Measurements from ENCODE around the gene GPR17.

GPR17 gene, protein sequence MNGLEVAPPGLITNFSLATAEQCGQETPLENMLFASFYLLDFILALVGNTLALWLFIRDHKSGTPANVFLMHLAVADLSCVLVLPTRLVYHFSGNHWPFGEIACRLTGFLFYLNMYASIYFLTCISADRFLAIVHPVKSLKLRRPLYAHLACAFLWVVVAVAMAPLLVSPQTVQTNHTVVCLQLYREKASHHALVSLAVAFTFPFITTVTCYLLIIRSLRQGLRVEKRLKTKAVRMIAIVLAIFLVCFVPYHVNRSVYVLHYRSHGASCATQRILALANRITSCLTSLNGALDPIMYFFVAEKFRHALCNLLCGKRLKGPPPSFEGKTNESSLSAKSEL

GRCh38 chr2:127645395-127646291, at the start of gene GPR17:
TSS of gene GPR17 (plus strand) at chr2:127646153. CDS start at chr2:127650736, 4,583 bp downstream.
- no peaks in the 10 kb centered on the region for H3K9me3 ChIP-seq
- H3K36me3 ChIP-seq: no peaks in the 10 kb centered on the region
- TF ChIP-seq CTCF (IDR thresholded peaks at IDR 0.05): no peak
- no peak within 1 kb of the TSS for H3K4me3 ChIP-seq (ENCODE audit: low read depth in 1 of 2, low read length in 1 of 2)
- peaks cover 17 to 38% of the 10 kb centered on the region in 2 experiments for H3K4me1 ChIP-seq (ENCODE audit: control insufficient read depth in 1 of 2, insufficient read depth in 1 of 2, low read depth in 1 of 2, low read length in 1 of 2)
- no peak within 1 kb of the TSS for H3K27ac ChIP-seq
- no peaks in the 10 kb centered on the region for H3K27me3 ChIP-seq

DNA sequence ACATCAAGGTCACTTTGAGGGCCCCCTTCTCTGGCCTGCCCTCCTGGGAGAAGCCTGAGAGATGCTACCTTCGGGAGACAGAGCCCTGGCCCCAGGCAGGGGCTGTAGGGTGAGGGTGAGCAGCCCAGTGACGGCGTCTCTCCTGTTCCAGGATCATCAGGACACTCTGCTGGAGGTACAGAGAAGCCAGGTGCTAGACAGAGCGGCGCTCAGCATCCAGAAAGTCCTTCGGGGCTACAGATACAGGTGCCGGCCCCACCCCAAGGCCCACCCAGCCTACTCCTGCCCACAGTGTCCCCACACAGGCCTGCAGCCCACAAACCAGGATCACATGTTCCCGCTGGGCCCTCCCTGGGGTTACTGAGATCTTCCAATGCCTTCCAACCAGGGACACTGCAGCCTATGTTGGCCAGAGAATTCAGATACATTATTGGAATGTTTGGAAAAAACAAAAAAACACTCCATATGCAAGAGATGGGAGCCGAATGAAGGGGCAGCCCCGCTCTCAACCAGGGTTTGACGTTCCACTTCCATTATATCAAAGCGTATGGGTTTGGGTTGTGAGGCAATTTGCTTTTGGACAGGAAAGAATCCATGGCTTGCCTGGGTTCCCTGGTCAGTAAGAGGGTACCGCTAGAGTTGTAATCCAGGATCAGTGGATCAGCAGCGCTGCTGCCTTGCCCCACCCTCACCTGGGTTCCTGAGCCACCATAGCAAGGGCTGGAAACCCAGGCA, 49.5 kb upstream of the GPR17 start:
- Histone ChIP-seq H3K27me3 (no peaks in the 10 kb centered on the region), H3K4me1 (ENCODE audit: control insufficient read depth in 1 of 2, insufficient read depth in 1 of 2, low read depth in 1 of 2, low read length in 1 of 2) (peaks cover 0 to 3% of the 10 kb centered on the region in 2 experiments), H3K36me3 (peaks cover 8% of the 10 kb centered on the region), H3K9me3 (no peaks in the 10 kb centered on the region), H3K27ac (no peak overlapping the region), H3K4me3 (ENCODE audit: low read depth in 1 of 2, low read length in 1 of 2) (no peak overlapping the region)
- no peak for TF ChIP-seq CTCF (IDR thresholded peaks at IDR 0.05)

GRCh38 chr2:127597046-127597983, 48.6 kb upstream of the GPR17 start:
- H3K4me1 ChIP-seq (ENCODE audit: control insufficient read depth in 1 of 2, insufficient read depth in 1 of 2, low read depth in 1 of 2, low read length in 1 of 2): no peaks in the 10 kb centered on the region
- no peak overlapping the region for H3K4me3 ChIP-seq (ENCODE audit: low read depth in 1 of 2, low read length in 1 of 2)
- H3K36me3 ChIP-seq: peaks cover 8% of the 10 kb centered on the region
- no peak overlapping the region for H3K27ac ChIP-seq
- no peak for TF ChIP-seq CTCF (IDR thresholded peaks at IDR 0.05)
- H3K27me3 ChIP-seq: no peaks in the 10 kb centered on the region
- H3K9me3 ChIP-seq: no peaks in the 10 kb centered on the region

GRCh38 chr2:127597984-127598380, 48.0 kb upstream of the GPR17 start:
- Histone ChIP-seq H3K4me1 (ENCODE audit: control insufficient read depth in 1 of 2, insufficient read depth in 1 of 2, low read depth in 1 of 2, low read length in 1 of 2) (no peaks in the 10 kb centered on the region), H3K36me3 (peaks cover 8% of the 10 kb centered on the region), H3K4me3 (ENCODE audit: low read depth in 1 of 2, low read length in 1 of 2) (no peak overlapping the region), H3K9me3 (no peaks in the 10 kb centered on the region), H3K27ac (no peak overlapping the region), H3K27me3 (no peaks in the 10 kb centered on the region)
- no peak for TF ChIP-seq CTCF (IDR thresholded peaks at IDR 0.05)
